ENCODE measurements around the gene GRK2. TPM values are rescaled to one million over a fixed set of nuclear protein-coding genes. Genes with fewer than 3 reads are reported as not detected.
A peak's percentile ranks its signal among the peaks of the same experiment; 100 is the strongest.

GRK2 gene
- total and polyA plus RNA-seq, 2 of the 13 experiments (the other 11 are each of a cell fraction or from before 2014, with no cell fraction given): 31.3 to 42.4 TPM

GRCh38 chr11:67317205-67317887 lies 51.1 kb downstream of the GRK2 start (continued):
- TF ChIP-seq YEATS2 (CRISPR knock-in tag; IDR thresholded peaks at IDR 0.05; ENCODE audit: borderline replicate concordance) (peak; percentile 61; the same call in 1 of the 2 replicates), KDM1A (CRISPR knock-in tag; IDR thresholded peaks at IDR 0.05) (no peak), RNF219 (CRISPR knock-in tag; IDR thresholded peaks at IDR 0.05) (no peak), ZNF512B (CRISPR knock-in tag; IDR thresholded peaks at IDR 0.05; ENCODE audit: borderline replicate concordance) (no peak), ZNF644 (CRISPR knock-in tag; IDR thresholded peaks at IDR 0.05; ENCODE audit: low read depth) (no peak), ZNF788 (CRISPR knock-in tag; IDR thresholded peaks at IDR 0.05; ENCODE audit: borderline replicate concordance) (peak; percentile 95), ZSCAN21 (CRISPR knock-in tag; IDR thresholded peaks at IDR 0.05; ENCODE audit: borderline replicate concordance) (0 out of 2 replicates have a peak, but pooled peaks have one; percentile 16), SALL1 (CRISPR knock-in tag; IDR thresholded peaks at IDR 0.05) (peak; percentile 41; the same call in 1 of the 2 replicates), RNF2 (conservative IDR thresholded peaks at IDR 0.05; ENCODE audit: low read depth) (no peak), ZBTB1 (CRISPR knock-in tag; IDR thresholded peaks at IDR 0.05; ENCODE audit: borderline replicate concordance) (no peak), HOXA7 (CRISPR knock-in tag; IDR thresholded peaks at IDR 0.05) (no peak), ZNF350 (CRISPR knock-in tag; IDR thresholded peaks at IDR 0.05; ENCODE audit: borderline replicate concordance, low read depth) (peak; percentile 89; the same call in 1 of the 2 replicates), JUND (CRISPR knock-in tag; IDR thresholded peaks at IDR 0.05) (no peak), TP53 (CRISPR knock-in tag; conservative IDR thresholded peaks at IDR 0.05) (no peak), HES4 (CRISPR knock-in tag; IDR thresholded peaks at IDR 0.05; ENCODE audit: borderline replicate concordance) (peak; percentile 17; the same call in 1 of the 2 replicates), CC2D1A (CRISPR knock-in tag; IDR thresholded peaks at IDR 0.05) (no peak), ZNF619 (CRISPR knock-in tag; IDR thresholded peaks at IDR 0.05) (peak; percentile 83; the same call in 1 of the 2 replicates), EED (CRISPR knock-in tag; IDR thresholded peaks at IDR 0.05) (peak; percentile 96), RAD21 (CRISPR knock-in tag; IDR thresholded peaks at IDR 0.05) (peak; percentile 98), SP4 (CRISPR knock-in tag; IDR thresholded peaks at IDR 0.05) (peak; percentile 68; the same call in 1 of the 2 replicates)
- TF ChIP-seq, protein P1, sequence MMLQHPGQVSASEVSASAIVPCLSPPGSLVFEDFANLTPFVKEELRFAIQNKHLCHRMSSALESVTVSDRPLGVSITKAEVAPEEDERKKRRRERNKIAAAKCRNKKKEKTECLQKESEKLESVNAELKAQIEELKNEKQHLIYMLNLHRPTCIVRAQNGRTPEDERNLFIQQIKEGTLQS (CRISPR knock-in tag; IDR thresholded peaks at IDR 0.05): no peak
- TF ChIP-seq, protein P2, sequence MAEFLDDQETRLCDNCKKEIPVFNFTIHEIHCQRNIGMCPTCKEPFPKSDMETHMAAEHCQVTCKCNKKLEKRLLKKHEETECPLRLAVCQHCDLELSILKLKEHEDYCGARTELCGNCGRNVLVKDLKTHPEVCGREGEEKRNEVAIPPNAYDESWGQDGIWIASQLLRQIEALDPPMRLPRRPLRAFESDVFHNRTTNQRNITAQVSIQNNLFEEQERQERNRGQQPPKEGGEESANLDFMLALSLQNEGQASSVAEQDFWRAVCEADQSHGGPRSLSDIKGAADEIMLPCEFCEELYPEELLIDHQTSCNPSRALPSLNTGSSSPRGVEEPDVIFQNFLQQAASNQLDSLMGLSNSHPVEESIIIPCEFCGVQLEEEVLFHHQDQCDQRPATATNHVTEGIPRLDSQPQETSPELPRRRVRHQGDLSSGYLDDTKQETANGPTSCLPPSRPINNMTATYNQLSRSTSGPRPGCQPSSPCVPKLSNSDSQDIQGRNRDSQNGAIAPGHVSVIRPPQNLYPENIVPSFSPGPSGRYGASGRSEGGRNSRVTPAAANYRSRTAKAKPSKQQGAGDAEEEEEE (CRISPR knock-in tag; IDR thresholded peaks at IDR 0.05; ENCODE audit: borderline replicate concordance): no peak; the same call in 1 of the 2 replicates

Measured in HepG2 (cell line).